ENCODE results near the gene CLSTN3. TPM values are rescaled to one million over a fixed set of nuclear protein-coding genes. Genes with fewer than 3 reads are reported as not detected.

The CLSTN3 gene
- total and polyA plus RNA-seq, 2 donors (not counting 1 experiment from before 2014, with no cell fraction given), result 11.9 to 23.5 TPM

DNA sequence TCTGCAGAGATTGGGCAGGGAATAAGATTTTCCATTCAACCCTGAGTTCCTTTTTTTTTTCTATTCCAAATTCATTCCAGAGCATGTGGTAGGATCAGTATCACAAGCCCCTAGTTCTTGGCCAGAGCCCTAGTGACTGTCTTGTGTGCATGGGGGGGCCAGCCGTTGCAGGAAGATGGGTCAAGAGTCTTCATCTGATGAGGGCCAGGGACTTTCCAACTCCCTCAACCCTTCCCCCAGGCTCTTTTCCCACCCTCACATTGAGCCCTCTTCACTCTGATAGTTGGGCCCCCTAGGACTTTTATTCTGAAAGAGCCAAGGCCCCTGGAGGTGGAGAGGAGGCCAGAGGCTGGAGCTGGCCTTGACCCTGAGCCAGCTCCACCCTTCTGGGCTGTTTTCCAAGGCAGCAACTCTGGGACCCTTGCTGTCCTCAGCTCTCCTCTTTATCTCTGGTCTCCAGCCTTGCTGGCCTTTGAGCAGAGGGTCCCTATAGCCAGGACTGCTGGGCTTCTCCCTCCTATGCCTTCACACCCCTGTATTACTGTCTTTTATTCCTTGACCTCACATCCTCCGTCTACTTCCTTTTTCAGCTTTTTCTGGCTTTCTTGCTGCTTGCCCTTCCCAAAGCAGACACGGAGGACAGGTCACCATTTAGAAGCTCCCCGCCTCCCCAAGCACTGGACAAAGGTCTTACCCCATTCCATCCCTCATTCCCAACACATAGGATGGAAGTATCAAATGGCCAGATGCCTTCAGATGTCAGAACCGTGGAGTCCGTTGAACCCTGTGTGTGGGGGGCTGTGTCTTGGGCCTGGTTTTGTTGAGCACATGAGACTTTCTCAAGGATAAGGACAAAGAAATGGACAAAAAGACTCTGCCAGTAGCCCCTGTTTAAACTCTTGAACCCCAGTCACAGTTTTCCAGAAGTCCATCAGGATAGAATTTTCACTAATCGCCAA, 7.1 kb upstream of the CLSTN3 start:
- Histone ChIP-seq H3K9me3 (ENCODE audit: control insufficient read depth, insufficient read depth, low read depth, low read length) (no peaks in the 10 kb centered on the region), H3K27ac (ENCODE audit: insufficient read depth, low read length) (no peak overlapping the region), H3K4me2 (ENCODE audit: extremely low read depth, insufficient read depth, low read length) (no peak overlapping the region), H3K27me3 (ENCODE audit: control insufficient read depth, insufficient read depth, low read length) (no peaks in the 10 kb centered on the region), H3K36me3 (ENCODE audit: control insufficient read depth, insufficient read depth, low read length) (no peaks in the 10 kb centered on the region), H4K20me1 (ENCODE audit: control insufficient read depth, extremely low read depth, insufficient read depth, low read length) (no peaks in the 10 kb centered on the region), H3K79me2 (ENCODE audit: control insufficient read depth, insufficient read depth, low read length) (no peaks in the 10 kb centered on the region), H3K4me1 (ENCODE audit: control insufficient read depth, extremely low read depth, insufficient read depth, low read length) (no peaks in the 10 kb centered on the region), H3K4me3 (replicated peaks in 1 of 4; ENCODE audit: control extremely low read depth in 1 of 4, insufficient read depth in 1 of 4, low read depth in 3 of 4, low read length in 4 of 4) (no peak overlapping the region), H3K9ac (ENCODE audit: insufficient read depth, low read length) (no peak overlapping the region), H2AFZ (ENCODE audit: low read length) (no peak overlapping the region)
- TF ChIP-seq, protein P1, sequence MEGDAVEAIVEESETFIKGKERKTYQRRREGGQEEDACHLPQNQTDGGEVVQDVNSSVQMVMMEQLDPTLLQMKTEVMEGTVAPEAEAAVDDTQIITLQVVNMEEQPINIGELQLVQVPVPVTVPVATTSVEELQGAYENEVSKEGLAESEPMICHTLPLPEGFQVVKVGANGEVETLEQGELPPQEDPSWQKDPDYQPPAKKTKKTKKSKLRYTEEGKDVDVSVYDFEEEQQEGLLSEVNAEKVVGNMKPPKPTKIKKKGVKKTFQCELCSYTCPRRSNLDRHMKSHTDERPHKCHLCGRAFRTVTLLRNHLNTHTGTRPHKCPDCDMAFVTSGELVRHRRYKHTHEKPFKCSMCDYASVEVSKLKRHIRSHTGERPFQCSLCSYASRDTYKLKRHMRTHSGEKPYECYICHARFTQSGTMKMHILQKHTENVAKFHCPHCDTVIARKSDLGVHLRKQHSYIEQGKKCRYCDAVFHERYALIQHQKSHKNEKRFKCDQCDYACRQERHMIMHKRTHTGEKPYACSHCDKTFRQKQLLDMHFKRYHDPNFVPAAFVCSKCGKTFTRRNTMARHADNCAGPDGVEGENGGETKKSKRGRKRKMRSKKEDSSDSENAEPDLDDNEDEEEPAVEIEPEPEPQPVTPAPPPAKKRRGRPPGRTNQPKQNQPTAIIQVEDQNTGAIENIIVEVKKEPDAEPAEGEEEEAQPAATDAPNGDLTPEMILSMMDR (conservative IDR thresholded peaks at IDR 0.05 in 1 of 2, IDR thresholded peaks at IDR 0.05 in 1 of 2; ENCODE audit: low read depth in 1 of 2, low read length in 2 of 2), result no peak
- TF ChIP-seq EZH2 (IDR thresholded peaks at IDR 0.05; ENCODE audit: low read length, missing control alignments), result no peak
- no peak for DNase-seq (ENCODE audit: low read depth in 2 of 2)

DNA sequence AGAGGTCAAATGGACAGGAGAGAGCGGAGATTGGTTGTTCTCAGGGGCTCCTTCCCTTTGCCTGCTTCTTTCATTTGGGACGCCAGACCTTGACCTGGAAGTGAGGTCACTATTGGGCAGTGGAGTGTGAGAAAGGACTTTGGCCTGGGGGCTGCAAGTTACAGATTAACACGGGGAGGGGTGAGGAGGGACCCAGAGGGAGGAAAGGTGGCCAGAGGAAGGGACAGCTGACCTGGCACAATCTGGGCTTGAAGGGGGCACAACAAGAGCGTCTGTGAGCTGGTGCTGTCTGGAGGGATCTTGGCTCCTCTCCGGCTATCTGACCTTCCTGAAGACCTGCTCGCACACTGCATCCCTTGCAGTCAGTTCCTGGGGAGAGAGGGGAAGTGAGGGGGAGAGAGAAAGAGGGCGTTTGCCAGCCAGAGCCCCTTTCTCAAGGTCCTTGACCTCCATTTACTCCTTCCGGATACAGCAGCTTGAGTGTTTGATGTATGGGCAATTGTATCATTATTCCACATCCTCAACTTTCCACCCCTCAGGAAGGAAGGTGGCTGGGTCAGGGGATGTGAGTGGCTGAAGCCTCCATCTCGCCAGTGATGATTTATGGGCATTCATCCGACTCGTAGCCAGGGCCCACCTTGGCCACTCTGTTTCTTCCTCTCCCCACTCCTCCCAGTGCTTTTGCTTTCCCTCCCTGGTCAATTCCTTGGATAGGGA, 6.2 kb upstream of the CLSTN3 start:
- Histone ChIP-seq H3K4me1 (ENCODE audit: control insufficient read depth, extremely low read depth, insufficient read depth, low read length) (no peaks in the 10 kb centered on the region), H3K36me3 (ENCODE audit: control insufficient read depth, insufficient read depth, low read length) (no peaks in the 10 kb centered on the region), H3K9ac (ENCODE audit: insufficient read depth, low read length) (no peak overlapping the region), H3K4me2 (ENCODE audit: extremely low read depth, insufficient read depth, low read length) (no peak overlapping the region), H2AFZ (ENCODE audit: low read length) (no peak overlapping the region), H3K27me3 (ENCODE audit: control insufficient read depth, insufficient read depth, low read length) (no peaks in the 10 kb centered on the region), H3K27ac (ENCODE audit: insufficient read depth, low read length) (no peak overlapping the region), H3K9me3 (ENCODE audit: control insufficient read depth, insufficient read depth, low read depth, low read length) (no peaks in the 10 kb centered on the region), H4K20me1 (ENCODE audit: control insufficient read depth, extremely low read depth, insufficient read depth, low read length) (no peaks in the 10 kb centered on the region), H3K79me2 (ENCODE audit: control insufficient read depth, insufficient read depth, low read length) (no peaks in the 10 kb centered on the region), H3K4me3 (replicated peaks in 1 of 4; ENCODE audit: control extremely low read depth in 1 of 4, insufficient read depth in 1 of 4, low read depth in 3 of 4, low read length in 4 of 4) (no peak overlapping the region)
- no peak for DNase-seq (ENCODE audit: low read depth in 2 of 2)
- no peak for TF ChIP-seq EZH2 (IDR thresholded peaks at IDR 0.05; ENCODE audit: low read length, missing control alignments)
- TF ChIP-seq, protein P1 (conservative IDR thresholded peaks at IDR 0.05 in 1 of 2, IDR thresholded peaks at IDR 0.05 in 1 of 2; ENCODE audit: low read depth in 1 of 2, low read length in 2 of 2), result no peak

DNA sequence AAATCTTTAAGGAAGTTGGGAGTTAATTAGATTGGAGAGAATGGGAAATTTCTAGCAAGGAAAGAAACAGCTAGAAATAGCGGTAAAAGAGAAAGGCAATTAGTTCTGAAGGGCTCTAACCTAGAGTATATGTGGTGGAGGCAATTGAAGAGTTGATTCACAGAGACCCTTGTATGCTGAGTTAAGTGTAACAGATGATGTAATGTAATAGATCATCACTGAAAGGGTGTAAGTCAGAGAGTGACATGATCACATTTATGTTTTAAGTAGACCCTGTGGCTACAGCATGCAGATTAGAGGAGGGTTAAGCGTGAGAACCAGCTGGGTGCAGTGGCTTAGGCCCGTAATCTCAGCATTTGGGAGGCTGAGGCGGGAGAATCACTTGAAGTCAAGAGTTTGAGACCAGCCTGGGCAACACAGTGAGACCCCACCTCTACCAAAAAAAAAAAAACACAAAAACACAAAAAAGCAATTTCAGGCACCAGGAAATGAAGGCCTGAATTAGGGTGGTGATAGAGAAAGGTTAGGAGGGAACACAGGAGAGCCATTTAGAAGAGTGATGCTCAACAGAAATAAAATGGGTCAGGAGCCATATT, 4.4 kb upstream of the CLSTN3 start:
- no peaks in the 10 kb centered on the region for H3K9me3 ChIP-seq (ENCODE audit: control insufficient read depth, insufficient read depth, low read depth, low read length)

More for the DNA sequence above, 4.4 kb upstream of the CLSTN3 start:
- TF ChIP-seq, protein P1 (conservative IDR thresholded peaks at IDR 0.05 in 1 of 2, IDR thresholded peaks at IDR 0.05 in 1 of 2; ENCODE audit: low read depth in 1 of 2, low read length in 2 of 2), result no peak
- no peak for TF ChIP-seq EZH2 (IDR thresholded peaks at IDR 0.05; ENCODE audit: low read length, missing control alignments)
- Histone ChIP-seq H3K79me2 (ENCODE audit: control insufficient read depth, insufficient read depth, low read length) (no peaks in the 10 kb centered on the region), H3K36me3 (ENCODE audit: control insufficient read depth, insufficient read depth, low read length) (no peaks in the 10 kb centered on the region), H3K4me3 (replicated peaks in 1 of 4; ENCODE audit: control extremely low read depth in 1 of 4, insufficient read depth in 1 of 4, low read depth in 3 of 4, low read length in 4 of 4) (no peak overlapping the region), H3K4me1 (ENCODE audit: control insufficient read depth, extremely low read depth, insufficient read depth, low read length) (peaks cover 5% of the 10 kb centered on the region), H3K4me2 (ENCODE audit: extremely low read depth, insufficient read depth, low read length) (no peak overlapping the region), H4K20me1 (ENCODE audit: control insufficient read depth, extremely low read depth, insufficient read depth, low read length) (no peaks in the 10 kb centered on the region), H3K9ac (ENCODE audit: insufficient read depth, low read length) (no peak overlapping the region), H3K27ac (ENCODE audit: insufficient read depth, low read length) (no peak overlapping the region), H2AFZ (ENCODE audit: low read length) (no peak overlapping the region), H3K27me3 (ENCODE audit: control insufficient read depth, insufficient read depth, low read length) (no peaks in the 10 kb centered on the region)
- no peak for DNase-seq (ENCODE audit: low read depth in 2 of 2)
